GM18507 (cell line): ENCODE results near the gene PTPRJ.

Experiments
- DNase-seq: peaks from one replicate; pipeline ENCODE4 v3.0.0; 2011; ENCODE audit warnings: low read depth; ENCODE audit not compliant: insufficient read length; ENCODE audit errors: extremely low spot score
- FAIRE-seq: peaks from 2 replicates; lab custom pipeline; 2011; peaks lifted over from hg19 to GRCh38; lab: Jason Lieb, UNC

The PTPRJ gene

GRCh38 chr11:48082771-48083170 lies 102.4 kb downstream of the PTPRJ start:
- DNase-seq: no peak
- no peak for FAIRE-seq

DNA sequence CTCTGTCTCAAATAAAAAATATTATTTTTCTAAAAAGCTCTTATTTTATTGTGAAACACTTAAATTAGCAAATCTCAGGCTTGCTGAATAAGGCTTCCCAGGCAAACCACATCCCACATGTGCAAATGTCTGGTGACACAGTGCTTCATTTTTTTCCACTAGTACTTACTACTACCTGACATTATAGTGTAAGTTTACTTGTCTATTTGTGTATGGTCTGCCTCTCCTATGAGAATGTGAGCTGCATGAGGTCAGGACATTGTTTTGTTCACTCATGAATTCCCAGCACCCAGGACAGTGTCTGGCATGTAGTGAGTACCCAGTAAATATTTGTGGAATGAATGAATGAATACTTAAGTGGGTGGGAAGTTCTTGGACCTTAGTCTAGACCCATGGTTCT lies 103.1 kb downstream of the PTPRJ start:
- no peak for FAIRE-seq
- no peak for DNase-seq

DNA sequence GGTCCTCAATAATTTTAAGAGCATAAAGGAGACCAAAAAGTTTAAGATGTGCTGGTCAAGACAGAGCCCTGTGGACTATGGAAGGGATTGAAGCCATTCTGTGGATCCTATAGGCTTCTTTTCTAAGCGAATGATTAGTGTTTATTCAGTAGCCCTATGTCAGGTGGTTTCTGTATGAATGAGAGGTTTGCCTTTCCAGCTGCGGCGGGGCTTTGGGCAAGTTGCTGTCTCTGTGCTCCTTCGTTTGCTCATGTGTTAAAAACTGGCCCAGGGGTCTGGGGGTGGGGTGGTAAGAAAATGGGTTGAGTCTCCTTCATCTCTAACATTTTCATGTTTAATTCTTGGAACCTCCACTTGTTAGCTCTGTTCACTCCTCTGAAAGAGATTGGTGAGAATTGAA lies 105.3 kb downstream of the PTPRJ start:
- FAIRE-seq (no peak), DNase-seq (no peak)

GRCh38 chr11:48087422-48087821 lies 107.1 kb downstream of the PTPRJ start:
- DNase-seq: no peak
- no peak for FAIRE-seq

DNA sequence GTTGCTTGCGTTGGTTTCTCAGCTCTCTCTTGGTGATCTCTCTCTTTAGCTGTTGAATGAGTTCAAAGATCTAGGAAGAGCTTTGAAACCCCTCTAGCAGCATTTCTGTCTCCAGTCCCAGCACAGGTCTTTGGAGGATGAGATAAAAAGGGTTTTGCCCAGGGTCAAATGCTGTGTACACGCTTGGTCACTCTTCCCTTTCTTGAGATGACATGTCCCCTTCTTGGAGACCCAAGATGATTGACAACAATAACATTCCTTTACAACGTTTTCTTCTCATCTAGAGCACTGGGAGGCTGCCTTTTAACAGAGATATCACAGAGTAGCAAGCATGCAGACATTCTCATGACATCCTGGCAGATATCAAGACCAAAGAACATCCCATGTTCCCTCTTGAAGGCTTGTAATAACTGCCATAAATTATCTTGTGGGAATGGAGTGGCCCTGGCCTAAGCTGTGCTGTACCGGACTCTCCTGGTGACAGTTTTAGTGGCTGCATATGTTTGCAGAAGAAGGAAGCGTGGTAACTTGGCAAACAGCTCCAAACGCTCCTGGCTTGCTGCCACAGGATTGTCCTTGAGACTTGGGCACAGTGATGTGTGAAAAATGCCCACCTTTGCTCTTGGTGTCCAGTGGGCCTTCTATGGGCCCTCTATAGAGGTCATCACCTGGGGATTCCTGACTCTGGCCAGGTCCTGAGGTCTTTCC lies 107.8 kb downstream of the PTPRJ start:
- FAIRE-seq (no peak), DNase-seq (no peak)

DNA sequence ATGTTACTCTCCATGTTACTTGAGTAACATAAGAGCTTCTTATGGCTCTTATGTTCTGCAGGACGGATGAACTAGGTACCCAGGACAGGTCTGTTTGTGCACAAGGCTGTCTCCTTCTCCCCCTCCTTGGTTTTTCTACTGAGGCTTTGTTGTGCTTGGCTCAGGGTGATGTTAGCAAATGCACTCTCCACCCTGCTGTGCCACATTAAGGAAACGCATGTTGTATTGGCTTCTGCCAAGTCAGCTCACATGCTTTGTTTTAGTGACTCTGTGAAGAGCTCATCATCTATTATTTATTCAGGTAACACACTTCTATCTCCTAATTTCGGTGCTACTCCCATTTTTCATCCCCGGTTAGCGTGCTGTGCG lies 108.3 kb downstream of the PTPRJ start:
- FAIRE-seq (no peak), DNase-seq (no peak)

- no peak for FAIRE-seq
Measured at GRCh38 chr11:48090174-48090573, 109.8 kb downstream of the PTPRJ start.

DNA sequence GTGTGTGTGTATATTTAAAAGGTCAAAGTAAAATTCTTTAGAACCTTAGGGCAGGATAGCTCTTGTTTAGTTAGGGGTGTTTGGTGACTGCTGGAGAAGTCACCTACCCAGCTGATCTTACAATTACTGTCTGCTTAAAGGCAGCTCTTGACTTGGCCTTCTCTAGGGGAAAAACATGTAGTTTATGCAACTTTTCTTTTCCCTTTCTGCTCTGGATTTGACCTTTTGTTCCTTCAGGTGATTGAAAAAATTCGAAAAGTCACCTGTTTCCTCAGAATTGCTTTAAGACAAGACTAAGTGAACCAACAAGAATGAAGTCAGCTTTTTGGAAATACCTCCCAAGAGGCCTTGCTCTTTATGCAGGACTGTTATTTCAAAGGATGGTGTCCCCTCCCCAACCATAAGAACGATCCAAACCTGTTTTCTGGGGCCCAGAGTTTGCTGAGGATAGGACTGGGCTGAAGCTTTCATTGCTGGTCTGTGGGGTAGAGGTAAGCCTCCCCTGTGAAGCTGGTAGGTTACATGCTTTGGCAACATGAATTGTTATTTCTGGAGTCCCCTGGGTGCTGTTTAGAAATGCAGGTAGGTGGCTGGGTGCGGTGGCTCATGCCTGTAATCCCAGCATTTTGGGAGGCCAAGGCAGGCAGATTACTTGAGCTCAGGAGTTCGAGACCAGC lies 111.2 kb downstream of the PTPRJ start:
- DNase-seq (no peak), FAIRE-seq (no peak)

More at GRCh38 chr11:48090174-48090573, 109.8 kb downstream of the PTPRJ start:
- no peak for DNase-seq

- FAIRE-seq (no peak), DNase-seq (no peak)
Measured at GRCh38 chr11:48093323-48093722, 113.0 kb downstream of the PTPRJ start.

- FAIRE-seq (no peak), DNase-seq (no peak)
Measured at GRCh38 chr11:48093795-48094642, 113.7 kb downstream of the PTPRJ start.

DNA sequence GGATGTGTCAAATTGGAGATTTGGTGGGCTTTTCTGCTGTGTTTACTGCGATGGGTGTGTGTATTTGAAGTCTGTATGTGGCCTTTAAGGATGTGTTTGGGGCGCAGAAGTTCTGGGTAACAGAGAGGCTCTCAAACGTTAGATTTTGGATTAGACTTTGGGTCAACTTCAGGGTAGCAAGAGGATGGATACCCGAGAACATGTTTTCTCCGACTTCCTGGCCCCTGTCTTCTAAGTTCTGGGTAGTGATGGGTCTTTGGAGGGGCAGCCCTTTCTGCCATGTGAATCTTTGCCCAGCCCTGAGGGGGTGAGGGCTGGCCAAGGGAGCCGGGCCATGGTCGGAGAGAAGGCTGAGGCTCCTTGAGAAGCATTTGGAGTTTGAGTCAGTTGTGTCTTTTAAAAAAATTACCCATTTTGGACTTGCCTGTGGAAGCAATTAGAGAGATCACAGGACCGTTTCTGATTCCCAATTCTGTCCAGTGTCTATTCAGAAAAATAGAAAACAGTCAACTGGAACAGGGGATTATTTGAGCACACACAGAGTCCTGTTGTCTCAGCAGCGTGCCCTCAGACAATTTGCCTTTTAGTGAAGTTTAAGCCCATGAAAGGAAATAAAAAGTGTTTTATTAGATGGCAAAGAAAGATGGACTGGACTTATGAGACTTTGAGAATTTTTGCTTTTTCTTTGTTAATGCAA lies 114.4 kb downstream of the PTPRJ start:
- FAIRE-seq: no peak
- no peak for DNase-seq

DNA sequence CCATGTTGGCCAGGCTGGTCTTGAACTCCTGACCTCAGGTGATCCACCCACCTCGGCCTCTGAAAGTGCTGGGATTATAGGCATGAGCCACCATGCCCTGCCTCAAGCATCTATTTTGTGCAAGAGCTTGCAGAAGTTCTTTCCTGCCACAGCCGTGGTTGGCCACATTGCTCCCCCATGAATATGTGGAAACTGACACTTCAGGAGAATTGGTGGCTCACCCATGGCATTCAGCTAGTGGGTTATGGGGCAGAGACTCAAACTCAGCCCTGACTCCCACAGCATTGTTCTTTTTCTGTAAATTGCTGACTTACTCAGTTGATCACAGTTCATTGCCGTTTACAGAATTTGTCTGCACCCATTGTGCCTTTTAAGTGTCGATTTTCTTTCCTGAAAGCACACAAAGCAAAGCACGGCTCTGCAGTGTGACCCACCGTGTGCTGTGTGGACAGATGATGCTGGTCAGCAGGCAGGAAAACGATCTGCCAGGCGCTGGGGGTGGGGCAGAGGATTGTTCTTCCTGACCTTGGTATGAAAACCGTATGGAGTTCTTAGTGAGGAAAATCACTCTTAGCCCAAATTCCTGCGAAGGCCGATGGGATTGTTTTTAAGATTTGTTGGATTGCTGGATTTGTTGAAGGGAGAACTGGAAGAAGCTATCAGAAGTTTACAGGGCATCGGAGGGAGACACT lies 115.6 kb downstream of the PTPRJ start:
- DNase-seq (no peak), FAIRE-seq (no peak)

DNA sequence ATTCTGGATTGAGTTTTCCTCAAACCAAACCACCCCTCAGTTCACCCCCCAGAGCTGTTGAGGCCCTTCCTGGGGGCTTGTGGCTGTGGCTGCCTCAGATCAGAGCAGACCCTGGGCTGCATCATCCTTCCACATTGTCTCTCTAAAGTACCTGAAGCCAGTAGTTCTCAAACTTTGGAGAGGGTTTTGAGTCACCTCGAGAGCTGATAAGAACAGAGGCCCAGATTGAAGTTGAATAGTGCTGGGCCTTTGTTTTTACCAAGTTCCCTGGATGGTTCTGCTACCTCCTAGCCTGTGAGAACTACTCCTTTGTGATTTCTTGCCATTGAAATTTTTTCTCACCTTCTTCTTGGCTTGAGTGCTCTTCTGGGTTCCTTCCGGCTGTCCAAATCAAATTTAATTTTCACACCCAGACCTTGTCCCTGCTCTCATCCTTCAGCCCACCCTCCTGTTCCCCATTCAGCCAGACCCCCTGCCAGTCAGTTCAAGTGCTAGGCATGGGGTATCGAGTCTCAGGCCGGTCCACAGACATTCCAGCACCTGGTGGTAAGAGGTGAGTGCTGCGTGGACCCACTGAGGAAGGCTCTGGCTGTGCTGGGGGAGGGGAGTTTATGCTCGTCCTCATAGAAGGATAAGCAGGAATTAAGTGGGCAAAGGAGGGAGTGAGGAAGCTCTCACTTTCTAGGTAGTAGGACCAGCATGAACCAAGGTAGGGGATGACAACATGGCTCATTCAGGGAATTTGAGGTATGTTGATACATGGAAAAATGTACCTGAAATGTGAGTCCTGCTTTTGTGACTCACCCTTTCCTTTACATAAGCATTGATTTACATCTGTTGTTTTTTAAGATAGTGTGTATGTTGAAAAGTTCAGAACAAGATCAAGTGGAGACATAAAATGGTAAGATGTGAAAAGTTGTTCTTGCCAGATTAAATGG lies 116.5 kb downstream of the PTPRJ start:
- DNase-seq: no peak

GRCh38 chr11:48098024-48098423 lies 117.7 kb downstream of the PTPRJ start:
- DNase-seq (no peak), FAIRE-seq (no peak)

More for the DNA sequence above, 116.5 kb downstream of the PTPRJ start:
- no peak for FAIRE-seq

DNA sequence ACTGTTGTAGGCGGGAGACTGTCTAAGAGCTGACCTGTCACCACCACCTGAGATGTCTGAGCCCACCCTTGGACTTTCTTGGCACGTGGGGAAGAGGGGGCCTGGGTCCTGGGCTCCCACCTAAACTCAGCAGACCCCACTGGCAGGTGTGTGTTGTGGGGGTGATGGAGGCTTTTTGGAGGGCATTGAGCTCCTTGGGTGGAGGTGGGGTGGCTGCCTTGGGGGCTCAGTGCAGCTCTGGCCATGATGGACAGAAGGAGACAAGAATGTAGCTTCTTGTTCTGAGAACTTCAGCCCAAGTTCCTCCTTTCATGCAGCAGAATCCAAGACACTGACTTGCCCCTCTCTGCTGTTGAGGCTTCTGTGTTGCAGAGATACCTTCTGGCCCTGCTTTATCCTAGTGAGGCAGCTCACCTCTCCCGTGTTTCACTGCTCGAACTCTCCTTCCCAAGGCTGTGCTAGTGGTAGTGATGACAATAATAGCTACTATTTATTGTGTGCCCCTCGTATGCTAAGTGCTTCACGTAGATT lies 119.6 kb downstream of the PTPRJ start:
- FAIRE-seq: no peak
- no peak for DNase-seq

GRCh38 chr11:48101044-48101733 lies 120.8 kb downstream of the PTPRJ start:
- FAIRE-seq: no peak

GRCh38 chr11:48101958-48102357 lies 121.6 kb downstream of the PTPRJ start:
- DNase-seq: no peak
- FAIRE-seq: no peak

More at GRCh38 chr11:48101044-48101733, 120.8 kb downstream of the PTPRJ start:
- DNase-seq: no peak
